Suppressor macrophage (primary cell): ENCODE data around the gene OR10H1.
A peak's percentile ranks its signal among the peaks of the same experiment; 100 is the strongest.
"Not testable (repeated sequence)": the region's sequence is repeated elsewhere in the genome, so short reads cannot be mapped to it uniquely, and the experiment has no call there.

Experiments
- DNase-seq, 4 experiments: peaks; one replicate each; pipeline ENCODE4 v3.0.0-alpha.2; 2020 to 2022

The OR10H1 gene

DNA sequence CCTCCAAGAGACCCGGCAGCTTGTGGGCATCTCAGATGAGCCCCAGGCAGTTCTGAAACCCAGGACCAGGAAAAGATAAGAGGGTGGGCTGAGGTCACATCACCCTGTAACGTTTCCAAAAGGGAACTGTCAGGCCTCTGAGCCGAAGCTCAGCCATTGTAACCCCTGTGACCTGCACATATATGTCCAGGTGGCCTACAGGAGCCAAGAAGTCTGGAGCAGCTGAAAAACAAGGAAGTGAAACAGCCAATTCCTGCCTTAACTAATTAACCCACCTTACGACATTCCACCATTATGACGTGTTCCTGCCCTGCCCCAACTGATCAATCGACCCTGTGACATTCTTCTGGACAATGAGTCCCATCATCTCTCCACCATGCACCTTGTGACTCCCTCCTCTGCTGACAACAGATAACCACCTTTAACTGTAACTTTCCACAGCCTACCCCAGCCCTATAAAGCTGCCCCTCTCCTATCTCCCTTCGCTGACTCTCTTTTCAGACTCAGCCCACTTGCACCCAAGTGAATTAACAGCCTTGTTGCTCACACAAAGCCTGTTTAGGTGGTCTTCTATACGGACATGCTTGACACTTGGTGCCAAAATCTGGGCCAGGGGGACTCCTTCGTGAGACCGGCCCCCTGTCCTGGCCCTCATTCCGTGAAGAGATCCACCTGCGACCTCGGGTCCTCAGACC lies 13.3 kb upstream of the OR10H1 start:
- not testable (repeated sequence) for DNase-seq

DNA sequence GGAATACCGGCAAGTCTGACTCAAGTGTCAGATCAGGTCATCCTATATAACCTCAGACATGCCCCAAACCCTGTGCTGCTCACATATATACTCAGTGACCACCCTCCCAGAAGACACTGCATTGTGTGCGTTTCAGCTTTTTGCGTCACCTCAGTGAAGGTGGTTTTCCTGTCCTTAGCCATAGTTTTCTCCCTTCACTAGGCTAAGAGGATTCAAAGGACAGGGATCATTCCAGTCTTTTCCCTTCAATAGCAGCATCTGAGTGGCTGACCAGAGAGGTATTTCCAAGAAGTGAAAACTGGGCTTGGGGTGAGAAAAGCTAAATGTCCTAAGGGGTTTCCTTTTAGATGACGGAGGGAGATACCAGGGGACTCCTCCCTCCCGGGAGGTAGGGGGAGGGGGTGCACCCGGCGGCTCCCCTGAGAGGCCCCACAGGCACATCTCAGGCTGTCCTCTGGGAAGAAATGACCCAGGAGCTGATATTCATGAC lies 12.7 kb upstream of the OR10H1 start:
- DNase-seq = no peak

DNA sequence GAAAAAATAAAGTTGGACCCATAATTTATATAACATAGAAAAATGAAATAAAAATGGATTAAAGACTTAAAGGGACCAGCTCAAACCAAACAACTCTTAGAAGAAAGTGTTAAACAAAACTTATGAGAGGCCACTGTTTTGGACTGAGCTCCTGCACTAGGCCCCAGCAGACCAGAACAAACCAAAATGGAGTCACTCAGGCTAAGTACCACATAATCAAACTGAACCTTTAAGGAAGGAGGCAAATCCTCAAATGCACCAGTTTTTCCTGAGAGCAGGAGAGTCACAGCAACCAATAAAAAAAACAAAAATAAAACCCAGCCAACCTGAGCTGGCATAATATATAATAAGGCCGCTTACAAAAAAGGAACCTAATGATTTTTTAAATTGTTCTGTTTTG lies 10.3 kb upstream of the OR10H1 start:
- no peak for DNase-seq

DNA sequence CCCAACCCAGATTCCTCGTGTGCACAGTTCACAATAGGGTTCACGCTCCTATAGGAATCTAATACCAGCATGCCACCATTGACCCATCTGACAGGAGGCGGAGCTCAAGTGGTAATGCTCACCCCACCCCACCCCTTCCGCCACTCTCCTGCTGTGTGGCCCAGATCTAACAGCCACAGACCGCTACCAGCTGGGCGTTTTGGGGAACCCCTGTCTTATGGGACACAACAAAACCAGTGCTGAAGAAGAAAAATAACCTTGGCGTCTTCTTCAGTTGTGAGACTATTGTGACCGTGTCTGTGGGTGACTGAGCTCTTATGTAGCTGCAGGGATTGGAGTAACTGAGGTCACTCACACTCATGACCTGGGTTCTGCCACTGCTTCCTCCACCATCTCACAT lies 5.2 kb upstream of the OR10H1 start:
- DNase-seq = no peak

DNA sequence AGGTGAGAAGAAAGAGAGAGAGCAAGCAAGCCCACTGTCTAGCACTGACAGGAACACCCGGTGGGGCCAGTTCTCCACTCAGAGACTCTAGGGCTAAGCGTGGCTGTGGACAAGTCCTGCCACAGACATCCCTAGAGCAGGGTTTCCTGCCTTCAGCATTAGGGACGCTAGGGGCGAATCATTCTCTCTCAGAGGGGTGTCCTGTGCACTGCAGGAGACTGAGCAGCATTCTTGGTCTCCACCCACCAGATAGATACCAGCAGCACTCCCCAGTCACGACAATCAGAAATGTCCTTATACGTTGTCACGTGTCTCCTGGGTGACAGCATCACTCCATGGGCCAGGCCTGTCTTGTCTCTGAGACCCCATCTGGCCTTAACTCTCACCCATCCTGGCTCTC lies 1.5 kb downstream of the OR10H1 start:
- no peak for DNase-seq

DNA sequence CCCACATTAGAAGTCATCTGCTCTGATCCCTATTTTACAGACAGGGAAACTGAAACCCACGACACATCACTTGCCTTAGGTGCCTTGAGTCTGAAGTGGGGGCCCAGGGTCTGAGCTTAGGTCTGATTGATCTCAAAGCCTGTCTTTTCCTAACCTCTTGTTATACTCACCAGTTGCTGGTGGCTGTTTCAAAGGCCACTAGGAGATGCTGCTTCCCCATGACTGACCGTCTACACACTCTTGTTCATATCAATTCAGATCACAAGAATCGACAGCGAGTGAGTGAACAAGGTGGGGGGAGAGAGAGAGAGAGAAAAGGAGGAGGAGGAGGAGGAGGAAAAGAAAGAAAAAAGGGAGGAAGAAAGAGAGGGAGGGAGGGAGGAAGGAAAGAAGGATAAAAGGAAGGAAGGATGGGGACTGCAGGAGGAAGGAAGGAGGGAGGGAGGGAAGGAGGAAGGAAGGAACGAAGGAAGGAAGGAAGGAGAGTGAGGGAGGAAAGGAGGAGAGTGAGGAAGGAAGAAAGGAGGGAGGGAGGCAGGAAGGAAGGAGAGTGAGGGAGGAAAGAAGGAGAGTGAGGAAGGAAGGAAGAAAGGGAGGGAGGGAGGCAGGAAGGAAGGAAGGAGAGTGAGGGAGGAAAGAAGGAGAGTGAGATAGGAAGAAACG lies 3.3 kb downstream of the OR10H1 start:
- peak in 2 of 4 experiments; percentile 6 to 9 for DNase-seq

DNA sequence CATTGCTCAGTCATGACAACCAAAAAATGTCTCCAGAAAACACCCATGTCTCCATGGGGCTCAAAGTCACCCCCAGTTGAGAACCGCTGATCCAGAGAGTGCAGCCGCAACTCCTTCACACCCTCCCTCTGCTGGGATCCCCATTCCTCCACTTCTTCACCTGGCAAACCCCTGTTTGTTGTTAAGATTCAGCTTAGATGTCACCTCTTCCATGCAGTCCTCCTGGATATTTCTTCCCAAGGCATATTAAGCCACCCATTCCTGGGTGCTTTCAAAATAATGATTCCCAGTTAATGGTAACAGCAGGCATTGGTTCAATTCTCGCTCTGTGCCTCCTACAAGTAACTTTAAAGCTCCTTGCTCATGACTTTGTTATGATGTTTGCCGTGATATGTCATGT lies 4.0 kb downstream of the OR10H1 start:
- DNase-seq = no peak

DNA sequence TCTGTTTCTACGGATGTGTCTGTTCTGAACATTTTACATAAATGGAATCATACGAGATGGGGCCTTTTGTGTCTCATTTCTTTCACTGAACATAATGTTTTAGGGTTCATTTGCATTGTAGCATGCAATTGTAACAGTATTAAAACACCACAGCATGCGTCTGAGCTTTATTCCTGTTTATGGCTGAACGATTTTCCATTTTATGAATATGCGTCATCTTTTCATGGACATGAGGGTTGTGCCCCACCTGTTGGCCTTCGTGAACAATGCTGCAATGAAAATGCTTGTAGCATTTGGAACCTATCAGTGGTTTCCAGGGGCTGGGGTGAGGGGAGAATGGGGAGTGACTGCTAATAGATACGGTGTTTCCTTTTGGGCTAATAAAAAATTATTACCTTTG lies 5.1 kb downstream of the OR10H1 start:
- DNase-seq = peak in 2 of 4 experiments; percentile 3 to 6

DNA sequence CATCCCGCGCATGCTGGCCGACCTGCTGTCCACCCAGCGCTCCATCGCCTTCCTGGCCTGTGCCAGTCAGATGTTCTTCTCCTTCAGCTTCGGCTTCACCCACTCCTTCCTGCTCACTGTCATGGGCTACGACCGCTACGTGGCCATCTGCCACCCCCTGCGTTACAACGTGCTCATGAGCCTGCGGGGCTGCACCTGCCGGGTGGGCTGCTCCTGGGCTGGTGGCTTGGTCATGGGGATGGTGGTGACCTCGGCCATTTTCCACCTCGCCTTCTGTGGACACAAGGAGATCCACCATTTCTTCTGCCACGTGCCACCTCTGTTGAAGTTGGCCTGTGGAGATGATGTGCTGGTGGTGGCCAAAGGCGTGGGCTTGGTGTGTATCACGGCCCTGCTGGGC lies 21.2 kb downstream of the OR10H1 start:
- DNase-seq = not testable (repeated sequence)

DNA sequence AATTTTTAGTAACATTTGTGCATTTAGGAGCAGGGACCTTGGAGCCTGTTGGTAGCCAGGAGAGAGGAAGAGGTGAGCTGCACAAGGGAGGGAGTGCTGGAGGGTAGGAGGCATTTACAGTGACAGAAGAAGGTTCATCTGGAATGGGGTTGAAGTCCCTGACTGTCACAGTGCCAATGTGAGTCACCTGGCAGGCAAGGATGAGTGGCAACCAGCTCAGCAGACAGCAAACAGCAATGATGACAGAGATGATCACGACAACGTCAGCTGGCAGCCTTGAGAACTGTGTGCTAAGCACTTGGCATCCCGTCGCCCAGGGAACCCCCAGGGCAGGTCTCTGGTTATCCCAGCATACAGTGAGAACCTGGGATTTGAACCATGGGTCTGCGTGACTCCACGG lies 25.4 kb downstream of the OR10H1 start:
- no peak for DNase-seq

DNA sequence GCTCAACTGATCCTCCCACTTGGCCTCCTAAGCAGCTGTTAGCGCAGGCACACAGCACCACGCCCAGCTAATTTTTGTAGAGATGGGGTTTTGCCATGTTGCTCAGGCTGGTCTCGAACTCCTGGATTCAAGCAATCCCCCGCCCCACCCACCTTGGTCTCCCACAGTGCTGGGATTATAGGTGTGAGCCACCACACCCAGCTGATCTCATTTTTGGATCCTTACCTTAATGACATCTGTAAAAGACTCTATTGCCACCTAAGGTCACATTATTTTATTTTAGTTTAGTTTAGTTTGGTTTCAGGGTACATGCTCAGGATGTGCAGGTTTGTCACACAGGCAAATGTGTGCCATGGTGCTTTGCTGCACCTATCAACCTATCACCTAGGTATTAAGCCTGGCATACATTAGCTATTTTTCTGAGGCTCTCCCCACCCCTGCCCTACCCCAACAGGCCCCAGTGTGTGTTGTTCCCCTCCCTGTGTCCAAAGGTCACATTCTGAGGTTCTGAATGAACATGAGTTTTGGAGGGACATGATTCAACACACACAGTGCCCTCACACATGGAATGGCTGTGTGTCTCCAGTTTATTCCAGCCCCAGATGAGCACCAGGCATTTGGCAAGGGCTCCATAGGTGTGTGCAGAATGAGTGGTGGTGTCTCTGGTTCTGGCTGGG lies 26.7 kb downstream of the OR10H1 start:
- no peak for DNase-seq

DNA sequence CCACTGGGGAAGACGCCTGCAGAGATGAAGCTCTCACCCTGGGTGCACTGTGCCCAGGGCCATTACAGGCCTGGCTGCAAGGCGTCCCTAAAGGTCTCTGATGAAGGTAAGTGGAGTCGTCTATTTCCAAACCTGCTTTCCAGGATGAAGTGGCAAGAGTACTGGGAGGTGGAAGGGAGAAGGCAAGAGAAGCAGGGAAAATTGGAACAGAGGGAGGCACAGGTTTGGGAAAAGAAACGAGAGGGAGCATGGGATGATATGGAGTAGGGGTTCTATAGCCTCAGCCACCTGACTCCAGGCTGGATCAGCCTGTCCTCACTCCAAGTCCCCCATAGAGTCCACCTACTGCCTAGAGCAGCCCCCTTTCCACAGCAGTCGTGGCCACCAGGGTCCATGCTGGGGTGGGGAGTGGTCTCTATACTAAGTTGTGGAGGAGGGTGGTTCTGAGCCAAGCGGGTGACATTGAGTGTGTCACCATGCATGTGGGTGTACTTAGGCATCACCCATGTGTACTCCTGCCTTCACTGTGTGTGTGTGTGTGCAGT lies 27.8 kb downstream of the OR10H1 start, which contains the start of gene OR10H5:
OR10H5 (plus strand) TSS at position 51 of the 545 bp plus-strand sequence. CDS start 6,388 bp downstream, outside the sequence.
- DNase-seq = no peak

DNA sequence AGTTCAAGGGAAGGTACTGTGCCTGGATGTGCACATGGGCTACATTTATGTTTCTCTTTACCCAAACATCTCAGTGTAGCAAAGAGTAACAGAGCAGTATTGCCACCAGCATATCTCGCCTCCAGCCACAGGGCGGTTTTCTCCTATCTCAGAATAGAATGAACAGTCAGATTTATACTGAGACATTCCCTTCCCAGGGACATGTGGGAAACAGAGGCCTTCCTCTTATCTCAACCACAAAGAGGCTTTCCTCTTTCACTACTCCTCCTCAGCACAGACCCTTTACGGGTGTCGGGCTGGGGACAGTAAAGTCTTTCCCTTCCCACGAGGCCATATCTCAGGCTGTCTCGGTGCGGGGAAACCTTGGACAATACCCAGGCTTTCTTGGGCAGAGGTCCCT lies 32.6 kb downstream of the OR10H1 start:
- peak in 1 of 4 experiments; percentile 24 for DNase-seq

DNA sequence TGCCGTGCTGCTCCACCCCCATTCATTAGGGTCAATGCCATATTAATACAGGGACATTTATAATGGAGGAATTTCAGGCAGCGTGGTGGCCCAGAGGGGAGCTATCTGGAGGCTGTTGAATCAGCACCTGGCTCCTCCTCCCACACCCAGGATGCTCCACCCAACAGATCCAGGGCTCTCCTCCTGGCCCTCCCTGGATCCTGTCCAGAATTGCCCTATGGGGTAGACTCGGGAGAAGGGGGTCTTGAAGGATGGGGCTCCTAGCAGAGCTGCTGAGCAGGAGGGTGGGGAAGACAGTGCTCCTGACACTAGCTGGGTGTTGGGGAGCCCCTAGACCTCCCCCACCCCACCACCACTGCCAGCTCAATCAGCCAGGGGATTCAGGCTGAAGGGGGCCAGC lies 33.3 kb downstream of the OR10H1 start:
- no peak for DNase-seq

DNA sequence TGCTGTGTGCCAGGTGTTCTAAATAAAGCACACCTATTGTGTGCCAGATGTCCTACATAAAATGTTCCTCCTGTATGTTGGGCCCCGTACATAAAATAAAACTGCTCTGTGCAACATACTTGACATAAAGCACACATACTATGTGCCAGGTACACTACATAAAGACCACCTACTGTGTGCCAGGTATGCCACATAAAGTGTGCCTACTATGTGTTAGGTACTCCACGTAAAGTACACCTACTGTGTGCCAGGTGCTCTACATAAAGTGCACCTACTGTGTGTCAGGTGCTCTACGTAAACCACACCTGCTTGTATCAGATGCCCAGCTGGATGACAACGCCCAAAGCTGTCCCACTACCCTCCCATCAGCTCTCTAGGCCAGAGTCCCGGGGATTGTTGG lies 33.8 kb downstream of the OR10H1 start:
- no peak for DNase-seq

DNA sequence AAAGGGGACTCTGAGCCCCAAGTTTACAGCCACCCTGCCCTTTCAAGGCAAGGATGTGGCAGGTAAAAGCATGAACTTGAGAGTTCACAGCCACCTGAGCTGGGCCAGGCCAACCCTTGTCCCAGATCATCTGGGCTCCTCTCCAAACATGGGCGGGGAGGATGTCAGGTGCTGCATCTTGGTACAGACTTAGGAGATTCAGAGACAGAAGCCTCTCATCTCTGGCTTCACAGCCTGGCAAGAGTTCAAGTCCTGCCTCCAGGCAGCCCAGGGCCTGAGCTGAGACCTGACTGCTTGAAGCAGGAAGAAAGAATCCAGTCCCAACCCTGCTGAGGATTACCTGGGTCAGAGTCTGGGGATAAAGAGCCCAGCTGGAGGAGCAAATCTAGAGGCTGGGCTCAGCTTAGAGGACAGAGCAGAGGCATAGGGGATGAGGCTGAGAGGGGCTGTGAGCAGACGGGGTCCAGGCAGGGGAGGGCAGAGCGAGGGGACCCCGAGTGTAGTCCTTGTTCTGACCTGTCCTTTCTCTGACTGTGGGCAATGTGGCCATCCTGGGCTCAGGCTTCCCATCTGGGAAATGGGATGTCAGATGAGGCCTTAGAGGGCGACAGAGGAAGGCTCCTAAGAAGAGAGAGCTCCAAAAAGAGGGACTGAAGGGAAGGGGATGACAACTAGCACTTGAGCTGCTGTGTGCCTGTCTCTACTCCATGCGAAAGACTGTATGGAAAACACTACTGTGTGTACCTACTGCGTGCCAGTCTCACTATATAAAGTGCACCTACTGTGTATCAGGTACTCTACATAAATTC lies 34.6 kb downstream of the OR10H1 start:
- no peak for DNase-seq

DNA sequence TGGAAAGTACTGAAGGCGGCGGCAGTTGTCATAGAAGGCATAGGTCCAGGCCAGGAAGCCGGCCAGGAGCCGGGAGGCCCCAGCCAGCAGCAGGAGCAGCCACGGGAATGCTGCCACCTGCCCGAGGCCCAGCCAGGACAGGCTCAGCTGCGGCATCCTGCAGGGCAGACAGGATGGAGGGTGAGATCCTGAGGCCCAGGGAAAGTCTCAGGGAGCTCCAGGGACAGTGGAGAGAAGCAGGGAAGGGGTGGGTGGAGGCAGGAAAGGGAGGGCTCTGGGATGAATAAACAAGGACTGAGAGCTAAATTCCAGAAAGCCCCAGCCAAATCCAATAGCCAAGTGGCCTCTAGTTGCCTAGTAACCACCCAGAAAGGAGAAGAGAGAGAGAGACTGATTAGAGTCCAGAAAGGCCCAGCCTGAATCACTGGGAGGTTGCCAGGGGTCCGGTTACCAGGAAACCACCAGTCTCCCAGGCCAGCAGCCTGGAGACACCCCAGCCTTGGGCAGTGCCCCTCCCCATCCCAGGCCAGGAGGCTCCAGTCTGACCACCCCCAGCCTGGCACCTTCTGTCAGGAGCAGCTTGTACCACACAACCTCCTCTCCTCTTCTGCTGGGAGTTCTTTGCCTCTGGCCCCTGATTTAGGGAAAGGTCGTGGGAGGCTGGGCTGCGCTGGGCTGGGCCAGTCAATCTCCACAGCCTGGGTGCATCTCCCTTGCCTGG lies 35.5 kb downstream of the OR10H1 start:
- DNase-seq = no peak

DNA sequence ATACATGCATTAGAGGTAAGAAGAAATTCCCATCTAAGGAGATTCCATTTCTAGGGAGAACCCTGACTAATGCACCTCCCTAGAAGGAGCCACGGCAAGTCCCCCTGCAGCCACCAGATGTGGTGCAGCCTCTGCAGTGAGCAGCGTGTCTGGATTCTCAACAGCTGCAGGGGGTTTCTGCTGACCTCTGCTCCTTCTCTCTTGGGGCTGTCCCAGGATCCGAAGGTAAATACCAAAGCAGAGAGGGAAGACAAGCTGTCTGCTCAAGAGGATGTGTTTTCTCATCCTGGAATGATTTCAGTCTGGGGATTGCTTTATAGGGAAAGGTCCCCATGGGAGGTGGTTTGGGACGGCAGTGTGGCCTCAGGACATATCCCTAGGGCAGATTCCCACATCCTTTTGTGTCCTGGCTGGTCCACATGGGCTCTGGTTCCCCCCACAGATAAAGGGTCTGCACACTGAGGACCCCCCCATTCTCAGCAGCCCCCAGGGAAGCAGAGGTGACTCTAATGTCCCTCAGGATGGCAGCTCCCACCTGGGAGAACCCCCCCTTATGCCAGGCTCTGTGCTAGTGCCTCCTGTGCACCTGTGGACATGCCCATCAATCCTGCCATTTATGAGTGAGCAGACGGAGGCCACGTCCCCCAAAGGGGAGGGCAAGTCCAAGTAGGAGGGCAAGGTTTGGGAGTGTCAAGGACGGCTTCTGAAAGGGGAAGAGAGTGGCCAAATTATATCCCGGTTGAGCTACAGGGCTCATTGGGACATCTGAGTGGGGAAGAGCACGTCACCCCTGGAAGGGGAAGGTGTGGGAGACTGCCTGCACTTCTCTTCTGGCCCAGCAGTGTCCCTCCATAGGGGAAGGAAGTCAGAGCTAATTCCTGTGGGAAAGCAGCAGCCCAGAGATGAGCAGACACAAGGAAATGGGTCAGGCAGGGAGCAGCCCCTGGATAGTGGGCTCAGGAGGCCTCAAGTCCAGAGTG lies 38.2 kb downstream of the OR10H1 start:
- DNase-seq = peak; percentile 16 to 52 (median 42)

DNA sequence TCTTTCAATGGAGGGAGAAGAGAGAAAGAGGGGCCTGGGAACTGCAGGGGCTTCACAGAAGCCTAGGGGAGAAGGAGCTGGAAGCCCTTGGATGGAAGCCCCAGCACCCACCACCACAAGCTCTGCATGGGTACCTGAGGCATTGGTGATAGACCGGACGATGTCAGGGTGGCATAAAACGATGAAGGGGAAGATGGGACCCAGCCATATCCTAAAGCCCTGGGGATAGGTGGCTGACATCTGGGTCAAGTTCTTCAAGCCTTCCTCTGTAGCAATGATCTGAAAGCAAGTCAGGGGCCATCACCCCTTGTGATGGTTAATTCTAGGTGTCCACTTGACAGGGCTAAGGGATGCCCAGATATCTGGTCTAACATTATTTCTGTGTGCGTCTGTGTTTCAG lies 39.2 kb downstream of the OR10H1 start:
- no peak for DNase-seq

DNA sequence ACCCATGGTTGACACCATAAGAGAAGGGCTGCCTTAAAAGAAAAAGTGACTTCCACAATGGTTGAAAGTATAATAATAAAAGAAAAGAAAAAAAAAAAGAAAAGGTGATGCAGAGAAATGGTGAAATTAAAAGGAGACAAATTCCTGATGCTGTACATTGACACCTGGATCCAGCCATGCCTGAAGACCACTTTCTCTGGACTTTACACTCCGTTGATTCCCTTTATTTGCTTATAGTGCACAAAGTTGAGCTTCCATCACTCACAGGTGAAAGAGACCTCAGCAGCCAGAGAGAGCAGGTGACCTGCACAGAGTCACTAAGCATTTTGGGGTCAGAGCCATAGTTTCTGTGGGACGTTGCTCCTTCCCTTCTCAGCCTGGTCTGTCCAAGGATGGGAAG lies 40.2 kb downstream of the OR10H1 start:
- no peak for DNase-seq
